Neural progenitor cell (in vitro differentiated cells): ENCODE results near the gene INPP5D. TPM values are rescaled to one million over a fixed set of nuclear protein-coding genes. Genes with fewer than 3 reads are reported as not detected.
A peak's percentile ranks its signal among the peaks of the same experiment; 100 is the strongest.

Source experiments
- DNase-seq: peaks from one replicate; pipeline ENCODE4 v3.0.0-alpha.2; 2016; ENCODE audit warnings: low spot score
- H2AFZ ChIP-seq: fragments of 200-600 bp; sonication (generic); replicated peaks from 2 replicates; pipeline ENCODE4 v1.6.1; 2016; ENCODE audit warnings: antibody characterized with exemption
- H3F3A ChIP-seq: fragments of 200-600 bp; sonication (generic); 2 replicates; pipeline ENCODE4 v1.6.1; 2016; ENCODE audit warnings: antibody characterized with exemption, low read depth
- H3K27ac ChIP-seq: fragments of 200-600 bp; sonication (generic); 2 replicates; pipeline ENCODE4 v1.5.1; 2016; ENCODE audit warnings: mild to moderate bottlenecking
- H3K27me3 ChIP-seq: fragments of 200-600 bp; sonication (generic); 2 replicates; pipeline ENCODE4 v1.6.1; 2016; ENCODE audit warnings: mild to moderate bottlenecking, moderate library complexity
- H3K36me3 ChIP-seq: fragments of 200-600 bp; sonication (generic); 2 replicates; pipeline ENCODE4 v1.5.1; 2016
- H3K4me1 ChIP-seq: fragments of 200-600 bp; sonication (generic); 2 replicates; pipeline ENCODE4 v1.6.1; 2016; ENCODE audit warnings: mixed run types
- H3K4me2 ChIP-seq: fragments of 200-600 bp; sonication (generic); 2 replicates; pipeline ENCODE4 v1.6.1; 2016
- H3K4me3 ChIP-seq: fragments of 200-600 bp; sonication (generic); 2 replicates; pipeline ENCODE4 v1.5.1; 2016
- H3K79me2 ChIP-seq: fragments of 200-600 bp; sonication (generic); 2 replicates; pipeline ENCODE4 v1.6.1; 2016; ENCODE audit warnings: low read depth
- H3K9ac ChIP-seq: fragments of 200-600 bp; sonication (generic); 2 replicates; pipeline ENCODE4 v1.6.1; 2016
- H3K9me3 ChIP-seq: fragments of 200-600 bp; sonication (generic); 2 replicates; pipeline ENCODE4 v1.5.1; 2016; ENCODE audit warnings: low read depth
- H4K20me1 ChIP-seq: fragments of 200-600 bp; sonication (generic); 2 replicates; pipeline ENCODE4 v1.6.1; 2016; ENCODE audit warnings: low read depth
- H3K27ac Mint-ChIP-seq: 3 replicates; pipeline ENCODE4 v1.8.0; 2021; ENCODE audit warnings: mixed read lengths
- H3K27me3 Mint-ChIP-seq: 2 replicates; pipeline ENCODE4 v1.8.0; 2022; ENCODE audit warnings: low read depth, mild to moderate bottlenecking, inconsistent platforms, moderate library complexity, mixed read lengths; ENCODE audit not compliant: insufficient read depth
- H3K36me3 Mint-ChIP-seq: 3 replicates; pipeline ENCODE4 v1.8.0; 2021; ENCODE audit warnings: mixed read lengths
- H3K4me1 Mint-ChIP-seq: 3 replicates; pipeline ENCODE4 v1.8.0; 2021; ENCODE audit warnings: mixed read lengths
- H3K4me3 Mint-ChIP-seq: 3 replicates; pipeline ENCODE4 v1.8.0; 2021; ENCODE audit warnings: mild to moderate bottlenecking, moderate library complexity, mixed read lengths
- H3K9me3 Mint-ChIP-seq: 3 replicates; pipeline ENCODE4 v1.8.0; 2020; ENCODE audit warnings: mixed read lengths
- CTCF ChIP-seq: fragments of 200-600 bp; sonication (generic); IDR thresholded peaks from 2 replicates; pipeline ENCODE4 v1.5.1; 2017; ENCODE audit warnings: antibody characterized with exemption, mild to moderate bottlenecking
- EZH2 ChIP-seq: fragments of 200-600 bp; sonication (generic); IDR thresholded peaks from 2 replicates; pipeline ENCODE4 v1.6.1; 2017; ENCODE audit warnings: antibody characterized with exemption, mild to moderate bottlenecking, moderate library complexity
- EZH2phosphoT487 ChIP-seq: fragments of 200-600 bp; sonication (generic); IDR thresholded peaks from 2 replicates; pipeline ENCODE4 v1.6.1; 2017; ENCODE audit warnings: antibody characterized with exemption
- total RNA-seq: library from RNA; depleted of rRNA; stranded (reverse); fragments of >200 nt; gene quantifications from 2 replicates; pipeline ENCODE4 v1.2.3, GENCODE V29; 2015; ENCODE audit warnings: low replicate concordance

INPP5D gene
- total RNA-seq, 1 donor from 2014 or later: 4.2 TPM

DNA sequence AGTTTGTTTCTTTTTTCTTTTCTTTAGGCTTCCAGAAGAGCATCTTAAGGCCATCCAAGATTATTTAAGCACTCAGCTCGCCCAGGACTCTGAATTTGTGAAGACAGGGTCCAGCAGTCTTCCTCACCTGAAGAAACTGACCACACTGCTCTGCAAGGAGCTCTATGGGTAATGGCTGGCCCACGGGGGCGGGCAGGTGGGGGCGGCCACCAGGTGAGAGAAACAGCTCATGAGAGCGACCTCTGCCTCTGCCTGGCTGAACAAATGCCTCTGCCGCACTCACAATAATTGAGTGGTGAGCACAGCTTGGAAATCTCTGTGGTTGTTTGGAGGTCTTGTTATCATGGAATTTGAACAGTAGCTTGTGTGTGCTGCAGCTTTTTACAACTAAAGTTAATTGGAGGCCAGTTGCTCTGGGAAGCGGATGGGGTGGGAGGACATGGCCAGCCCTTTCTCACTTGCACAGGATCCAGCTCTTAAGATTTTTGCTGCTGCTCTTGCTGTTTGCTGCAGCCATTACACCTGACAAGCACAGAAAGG, 70.4 kb downstream of the INPP5D start:
- Histone ChIP-seq H3K9ac (no peak overlapping the region), H3K79me2 (no peaks in the 10 kb centered on the region), H3K4me1 (no peaks in the 10 kb centered on the region), H3K27me3 (no peaks in the 10 kb centered on the region), H3K4me3 (no peak overlapping the region), H3K4me2 (no peak overlapping the region), H3F3A (no peaks in the 10 kb centered on the region), H4K20me1 (no peaks in the 10 kb centered on the region), H3K27ac (no peak overlapping the region), H3K36me3 (no peaks in the 10 kb centered on the region), H3K9me3 (no peaks in the 10 kb centered on the region), H2AFZ (no peak overlapping the region)
- Mint-ChIP-seq H3K4me1 (peaks cover 22% of the 10 kb centered on the region), H3K4me3 (no peak overlapping the region), H3K27me3 (peaks cover 14% of the 10 kb centered on the region), H3K9me3 (peaks cover under 1% of the 10 kb centered on the region), H3K27ac (no peak overlapping the region), H3K36me3 (no peaks in the 10 kb centered on the region)
- DNase-seq: no peak
- TF ChIP-seq EZH2 (no peak), CTCF (no peak), EZH2phosphoT487 (no peak)

DNA sequence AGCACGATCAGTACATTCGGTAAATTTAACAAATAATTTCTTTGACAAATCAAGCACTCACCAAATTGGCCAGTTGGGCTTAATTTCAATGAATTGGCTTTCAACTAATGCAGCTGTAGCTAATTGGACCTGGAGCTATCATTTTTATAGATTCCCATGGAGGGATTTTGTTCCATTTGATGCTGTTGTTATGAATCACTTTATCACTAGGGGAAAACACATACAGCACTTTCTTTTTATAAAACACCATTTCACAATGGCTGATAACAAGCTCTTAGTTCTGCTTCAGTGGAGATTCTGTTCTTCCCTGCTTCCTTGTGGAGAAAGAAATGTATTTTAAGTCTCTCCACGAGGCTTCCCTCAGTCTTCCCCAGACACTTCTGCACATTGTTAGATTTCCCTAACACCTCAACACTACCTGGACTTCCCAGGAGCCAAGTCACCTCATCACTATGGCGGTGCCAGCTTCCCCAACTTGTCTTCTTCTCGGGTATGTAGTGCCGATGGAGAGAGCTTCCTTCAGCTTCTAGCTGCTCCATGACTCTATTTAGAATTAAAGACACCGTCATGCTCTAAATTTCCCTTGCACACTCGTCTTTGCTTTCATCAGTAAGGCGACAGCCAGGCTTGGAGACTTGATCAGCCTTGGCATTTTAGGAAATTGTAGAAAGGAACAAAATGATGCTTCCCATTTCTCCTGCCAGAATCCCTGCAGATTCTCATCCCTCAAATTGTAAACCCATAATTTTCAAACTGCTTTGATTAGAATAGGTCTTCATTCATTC, 72.0 kb downstream of the INPP5D start:
- no peaks in the 10 kb centered on the region for H3K27me3 ChIP-seq
- H3K9ac ChIP-seq: no peak overlapping the region
- H3F3A ChIP-seq: no peaks in the 10 kb centered on the region
- no peaks in the 10 kb centered on the region for H3K36me3 ChIP-seq
- peaks cover 22% of the 10 kb centered on the region for H3K4me1 Mint-ChIP-seq
- H3K4me1 ChIP-seq: no peaks in the 10 kb centered on the region
- H3K36me3 Mint-ChIP-seq: no peaks in the 10 kb centered on the region
- H3K4me3 Mint-ChIP-seq: no peak overlapping the region
- no peaks in the 10 kb centered on the region for H4K20me1 ChIP-seq
- no peak for DNase-seq
- H3K27ac Mint-ChIP-seq: no peak overlapping the region
- peak overlapping the region; percentile 6 for H3K4me2 ChIP-seq
- H3K27me3 Mint-ChIP-seq: peaks cover 16% of the 10 kb centered on the region
- peaks cover 6% of the 10 kb centered on the region for H3K9me3 Mint-ChIP-seq
- H3K79me2 ChIP-seq: no peaks in the 10 kb centered on the region
- no peak overlapping the region for H3K27ac ChIP-seq
- no peak overlapping the region for H2AFZ ChIP-seq
- TF ChIP-seq EZH2phosphoT487: no peak
- TF ChIP-seq CTCF: no peak
- no peak for TF ChIP-seq EZH2
- H3K9me3 ChIP-seq: no peaks in the 10 kb centered on the region
- no peak overlapping the region for H3K4me3 ChIP-seq

DNA sequence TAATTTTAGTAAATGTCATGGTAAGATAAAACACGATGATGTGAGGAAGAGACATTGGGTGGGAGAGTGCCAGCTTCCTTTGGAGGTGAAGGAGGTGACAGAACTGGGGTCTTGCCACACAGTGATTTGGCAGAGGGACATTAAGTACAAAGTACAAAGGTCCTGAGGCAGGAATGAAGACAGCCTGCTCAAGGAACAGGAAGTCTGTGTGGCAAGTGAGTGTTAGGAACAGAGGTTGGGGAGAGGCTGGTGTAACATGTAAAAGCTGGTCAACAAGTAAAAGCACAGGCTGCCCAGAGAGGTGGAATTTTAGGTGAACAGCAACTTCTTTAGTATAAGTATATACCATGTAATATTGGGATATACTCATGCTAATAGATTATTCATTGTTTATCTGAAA, 73.1 kb downstream of the INPP5D start:
- no peaks in the 10 kb centered on the region for H3K9me3 ChIP-seq
- no peak overlapping the region for H3K4me2 ChIP-seq
- no peak overlapping the region for H3K4me3 Mint-ChIP-seq
- no peak overlapping the region for H3K4me3 ChIP-seq
- DNase-seq: no peak
- H3K27ac ChIP-seq: no peak overlapping the region
- no peaks in the 10 kb centered on the region for H3K36me3 Mint-ChIP-seq
- H3K4me1 Mint-ChIP-seq: peaks cover 22% of the 10 kb centered on the region
- no peak overlapping the region for H3K9ac ChIP-seq
- H3K79me2 ChIP-seq: no peaks in the 10 kb centered on the region
- H3K27ac Mint-ChIP-seq: no peak overlapping the region
- H3K9me3 Mint-ChIP-seq: peaks cover 6% of the 10 kb centered on the region
- no peaks in the 10 kb centered on the region for H3K27me3 ChIP-seq
- no peaks in the 10 kb centered on the region for H3K4me1 ChIP-seq
- H3K36me3 ChIP-seq: no peaks in the 10 kb centered on the region
- peaks cover 16% of the 10 kb centered on the region for H3K27me3 Mint-ChIP-seq
- H3F3A ChIP-seq: no peaks in the 10 kb centered on the region
- no peak for TF ChIP-seq CTCF
- no peak for TF ChIP-seq EZH2
- no peak overlapping the region for H2AFZ ChIP-seq
- H4K20me1 ChIP-seq: no peaks in the 10 kb centered on the region
